Subcutaneous adipose tissue (tissue), 4 donors: ENCODE measurements around the gene HSD3B7. TPM values are rescaled to one million over a fixed set of nuclear protein-coding genes. Genes with fewer than 3 reads are reported as not detected.

Experiments
- total RNA-seq, 4 donors: library from RNA; depleted of rRNA; stranded (reverse); fragments of >200 nt; gene quantifications; one replicate each; pipeline ENCODE4 v1.1.0, GENCODE V29; 2016
- TF ChIP-seq, protein P1 (sequence below): fragments of 450-650 bp; IDR thresholded peaks from one replicate; pipeline ENCODE4 v1.5.1; 2016; ENCODE audit warnings: low read depth, mild to moderate bottlenecking, control low read depth, antibody characterized with exemption, moderate library complexity

HSD3B7 gene
- total RNA-seq, 4 donors from 2014 or later = 18.3 to 73.8 (median 30.0) TPM

DNA sequence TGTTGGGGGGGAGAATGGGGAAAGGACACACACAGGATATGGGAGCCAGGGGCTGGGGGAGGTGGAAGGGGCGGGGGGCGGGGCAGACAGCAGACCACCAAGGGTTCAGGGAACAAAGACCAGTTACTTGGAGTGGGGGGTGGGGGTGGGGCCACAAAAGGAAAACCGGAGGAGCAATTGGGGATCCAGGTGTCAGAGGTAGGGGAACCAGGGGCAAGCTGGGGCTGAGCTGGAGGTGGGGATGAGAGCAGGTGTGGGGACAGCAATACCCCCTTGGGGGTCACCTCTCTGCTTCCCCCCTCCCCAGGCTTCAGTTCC is 37.5 kb upstream of the HSD3B7 start:
- TF ChIP-seq, protein P1, sequence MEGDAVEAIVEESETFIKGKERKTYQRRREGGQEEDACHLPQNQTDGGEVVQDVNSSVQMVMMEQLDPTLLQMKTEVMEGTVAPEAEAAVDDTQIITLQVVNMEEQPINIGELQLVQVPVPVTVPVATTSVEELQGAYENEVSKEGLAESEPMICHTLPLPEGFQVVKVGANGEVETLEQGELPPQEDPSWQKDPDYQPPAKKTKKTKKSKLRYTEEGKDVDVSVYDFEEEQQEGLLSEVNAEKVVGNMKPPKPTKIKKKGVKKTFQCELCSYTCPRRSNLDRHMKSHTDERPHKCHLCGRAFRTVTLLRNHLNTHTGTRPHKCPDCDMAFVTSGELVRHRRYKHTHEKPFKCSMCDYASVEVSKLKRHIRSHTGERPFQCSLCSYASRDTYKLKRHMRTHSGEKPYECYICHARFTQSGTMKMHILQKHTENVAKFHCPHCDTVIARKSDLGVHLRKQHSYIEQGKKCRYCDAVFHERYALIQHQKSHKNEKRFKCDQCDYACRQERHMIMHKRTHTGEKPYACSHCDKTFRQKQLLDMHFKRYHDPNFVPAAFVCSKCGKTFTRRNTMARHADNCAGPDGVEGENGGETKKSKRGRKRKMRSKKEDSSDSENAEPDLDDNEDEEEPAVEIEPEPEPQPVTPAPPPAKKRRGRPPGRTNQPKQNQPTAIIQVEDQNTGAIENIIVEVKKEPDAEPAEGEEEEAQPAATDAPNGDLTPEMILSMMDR = no peak

DNA sequence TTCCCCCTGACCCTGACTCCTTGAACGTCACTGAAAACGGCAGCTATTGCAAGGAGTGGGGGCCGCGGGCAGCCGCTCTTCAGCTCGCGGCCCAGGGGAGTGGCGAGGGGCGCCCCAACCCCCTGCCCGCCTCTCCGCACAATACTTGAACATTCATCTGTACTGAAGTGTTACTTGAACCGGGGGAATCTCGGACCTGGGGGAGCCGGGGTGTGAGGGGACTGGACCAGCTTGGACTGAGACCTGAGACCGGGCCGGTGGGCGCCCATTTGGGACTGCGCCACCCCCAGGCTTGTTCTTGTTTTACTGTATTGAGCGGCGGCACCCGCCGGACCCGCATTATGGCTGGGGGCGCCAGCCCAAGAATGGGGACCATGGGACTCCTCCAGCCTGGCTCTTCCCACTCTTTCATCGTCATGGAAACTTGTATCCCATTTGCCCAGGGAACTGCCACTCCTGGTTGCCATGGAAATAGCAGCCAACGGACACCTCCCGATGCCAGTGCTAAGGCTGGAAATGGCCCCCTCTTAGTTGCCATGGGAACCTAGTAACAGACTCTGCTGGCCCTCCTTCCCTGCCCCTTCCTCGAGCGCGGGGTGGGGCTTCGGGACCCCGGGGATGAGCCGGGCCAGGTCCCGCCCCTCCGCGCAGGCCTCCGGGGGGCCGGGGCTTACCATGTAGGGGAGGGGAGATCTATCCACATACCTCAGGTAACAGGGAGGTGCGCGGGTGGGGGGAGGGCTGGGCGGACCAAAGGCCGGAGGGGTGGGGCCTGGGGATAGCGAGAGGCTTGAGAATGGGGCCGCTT is 36.9 kb upstream of the HSD3B7 start:
- TF ChIP-seq, protein P1 = no peak

GRCh38 chr16:30948667-30949649 is 36.0 kb upstream of the HSD3B7 start, which contains the start of gene ORAI3:
Gene ORAI3, plus strand, starts transcription at chr16:30949068. Its CDS starts 222 bp downstream, at chr16:30949290.
- TF ChIP-seq, protein P1 = no peak

DNA sequence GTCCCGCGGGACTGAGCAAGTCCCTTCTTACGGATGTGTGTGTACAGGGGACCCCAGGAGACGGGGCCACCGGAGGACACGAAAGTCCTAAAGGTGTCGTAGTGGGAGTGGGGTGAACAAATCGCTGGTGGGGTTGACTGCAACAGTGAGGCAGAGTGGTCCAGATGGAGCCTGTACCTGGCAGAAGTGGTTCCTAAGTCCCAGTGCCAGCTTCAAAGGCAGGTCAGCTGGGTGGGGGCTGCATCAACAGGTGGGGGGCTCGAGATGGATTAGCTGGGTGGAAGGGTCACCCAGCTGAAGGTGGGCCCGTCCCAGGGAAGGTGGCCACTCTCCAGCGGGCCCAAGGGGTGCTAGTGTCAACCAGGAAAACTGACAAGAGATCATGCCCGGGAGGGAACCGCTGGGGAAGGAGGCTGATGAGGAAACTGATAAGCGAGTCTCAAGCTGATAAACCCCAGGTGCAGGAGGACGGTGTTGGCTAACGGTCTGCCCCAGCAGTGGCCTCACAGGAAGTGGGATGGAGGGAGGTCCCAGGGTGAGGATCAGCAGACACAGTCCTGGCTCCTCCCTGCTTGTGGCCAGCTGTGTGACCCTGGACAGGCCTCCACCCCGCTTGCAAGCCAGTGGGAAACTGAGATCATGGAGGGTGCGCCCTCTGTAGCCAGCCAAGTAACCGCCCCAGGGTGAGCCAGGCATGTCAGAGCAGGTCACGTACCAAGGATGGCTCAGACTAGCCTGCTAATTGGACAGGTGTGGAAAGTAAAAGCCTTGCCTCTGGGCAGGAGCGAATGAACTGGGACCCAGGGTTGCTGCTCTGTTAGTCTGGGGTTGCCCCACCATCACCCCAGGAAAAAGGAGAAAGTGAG is 35.1 kb upstream of the HSD3B7 start:
- TF ChIP-seq, protein P1 = no peak

GRCh38 chr16:30950516-30951065 is 34.4 kb upstream of the HSD3B7 start:
- TF ChIP-seq, protein P1 = no peak

- TF ChIP-seq, protein P1 = no peak
These were observed 33.8 kb upstream of the HSD3B7 start for GRCh38 chr16:30951193-30951592.
